Pancreas (tissue), 10 donors: ENCODE data around the gene CCDC187. TPM values are rescaled to one million over a fixed set of nuclear protein-coding genes. Genes with fewer than 3 reads are reported as not detected.

Experiments
- ATAC-seq, 4 donors: fragments of 200-7000 bp; cut with Tn5 transposase; one replicate each; pipeline versions ENCODE4 v1.8.0 to v1.9.1; 2020; ENCODE audit warnings: mild to moderate bottlenecking in 4 of 4, moderate library complexity in 4 of 4
- DNase-seq, 6 donors: peaks; one replicate each; pipeline ENCODE4 v3.0.0-alpha.2; 2020
- FAIRE-seq: peaks from 2 replicates; lab custom pipeline; 2012; peaks lifted over from hg19 to GRCh38; lab: Jason Lieb, UNC
- H3K27ac ChIP-seq, 4 donors: fragments of 200-600 bp; sonication (generic); 1 replicate in 3 of 4; 2 replicates in 1 of 4; pipeline versions ENCODE4 v1.5.0 to v1.8.0; 2020
- H3K27me3 ChIP-seq, 4 donors: fragments of 200-600 bp; one replicate each; pipeline ENCODE4 v1.8.0; 2021
- H3K36me3 ChIP-seq, 3 donors: fragments of 200-600 bp; sonication (generic) in 1 of 3; one replicate each; pipeline versions ENCODE4 v1.5.0 to v1.8.0; 2020 to 2021
- H3K4me1 ChIP-seq, 3 donors: fragments of 200-600 bp; one replicate each; pipeline ENCODE4 v1.8.0; 2021
- H3K4me3 ChIP-seq, 4 donors: fragments of 200-600 bp; sonication (generic) in 2 of 4; one replicate each; pipeline versions ENCODE4 v1.5.0 to v1.8.0; 2020 to 2021
- H3K9me3 ChIP-seq, 4 donors: fragments of 200-600 bp; one replicate each; pipeline ENCODE4 v1.8.0; 2021
- WGBS, 2 donors: extraction: QIAGEN DNeasy Blood & Tissue Kit; methylation state at CpG; one replicate each; pipeline ENCODE4 v1.1.7; 2013; 5-methylcytosine and 5-hydroxymethylcytosine counted together
- intact Hi-C, 3 donors: fragments of 100-400 bp; cut with DNase I; formaldehyde crosslinking; loops; one replicate each; pipeline versions ENCODE4 v1.11.1 to v1.14.2; 2022
- polyA plus RNA-seq, 2 donors: library from polyadenylated mRNA; stranded (reverse); fragments of 200-250 nt; gene quantifications; one replicate each; pipeline ENCODE4 v1.2.3, GENCODE V29; 2013
- total RNA-seq, 6 donors: library from RNA; stranded (reverse); fragmentation: NEBNext Ultra II Directional in 4 of 6; extraction: Animal tissue kit (Norgen Biotek cat#: 25700) in 4 of 6; gene quantifications; one replicate each; pipeline versions ENCODE4 v1.2.1 to v1.2.4, GENCODE V29; 2021 to 2023
- TF ChIP-seq, protein P1 (sequence below), 4 donors: fragments of 200-600 bp; sonication (generic) in 3 of 4; IDR thresholded peaks; one replicate each; pipeline versions ENCODE4 v1.5.0 to v1.8.0; 2021; ENCODE audit warnings: antibody characterized with exemption in 4 of 4
- donor health status: healthy with polysubstance abuse.
- donor health status: DM: no; HTN: no; CAD: no; lungs with moderate emphysema.
- donor health status: DM: no; HTN: no; CAD: no.
- donor health status: control.
- donor health status: control.
- donor health status: Bipolar disorder and iron deficiency.
- donor health status: DM: yes; HTN: yes; CAD: no.
- donor health status: DM: no; HTN: no; CAD: no.
- donor health status: DM: no; HTN: no; CAD: no.
- donor health status: DM: yes; HTN: yes; CAD: no.

CCDC187 gene
- total and polyA plus RNA-seq, 8 donors = 0.14 to 2.6 (median 0.43) TPM

DNA sequence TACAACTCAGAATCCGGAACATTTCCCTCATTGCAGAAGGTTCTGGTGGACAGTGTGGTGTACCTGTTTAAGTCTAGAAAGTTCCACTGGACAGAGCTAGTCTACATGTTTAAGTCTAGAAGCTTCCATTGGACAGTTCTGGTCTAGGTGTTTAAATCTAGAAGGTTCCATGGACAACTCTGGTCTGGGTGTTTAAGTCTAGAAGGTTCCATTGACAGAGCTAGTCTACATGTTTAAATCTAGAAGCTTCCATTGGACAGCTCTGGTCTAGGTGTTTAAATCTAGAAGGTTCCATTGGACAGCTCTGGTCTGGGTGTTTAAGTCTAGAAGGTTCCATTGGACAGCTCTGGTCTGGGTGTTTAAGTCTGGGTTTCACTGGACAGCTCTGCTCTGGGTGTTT, 25.0 kb downstream of the CCDC187 start:
- intact Hi-C loops = loop anchor here in 1 of 3 donors (10.0 kb wide), 1 partner anchor 104 kb away; no protein-coding TSS in a partner anchor
- WGBS, 2 donors = 91 to 97% methylated on average over 1 of the region's 1 CpG
- no peak for FAIRE-seq

GRCh38 chr9:136278221-136278620, 25.7 kb downstream of the CCDC187 start:
- Histone ChIP-seq H3K4me3 (no peak overlapping the region), H3K4me1 (peaks cover 7 to 12% (median 10%) of the 10 kb centered on the region in 3 donors), H3K27me3 (no peaks in the 10 kb centered on the region), H3K27ac (no peak overlapping the region), H3K36me3 (no peaks in the 10 kb centered on the region), H3K9me3 (no peaks in the 10 kb centered on the region)
- intact Hi-C loops = loop anchor here in 1 of 3 donors (10.0 kb wide), 1 partner anchor 103 kb away; no protein-coding TSS in a partner anchor
- peak in 1 of 6 donors; percentile 40 for DNase-seq
- FAIRE-seq = no peak
- WGBS, 2 donors = 87 to 93% methylated on average over 9 of the region's 9 CpGs
- TF ChIP-seq, protein P1, sequence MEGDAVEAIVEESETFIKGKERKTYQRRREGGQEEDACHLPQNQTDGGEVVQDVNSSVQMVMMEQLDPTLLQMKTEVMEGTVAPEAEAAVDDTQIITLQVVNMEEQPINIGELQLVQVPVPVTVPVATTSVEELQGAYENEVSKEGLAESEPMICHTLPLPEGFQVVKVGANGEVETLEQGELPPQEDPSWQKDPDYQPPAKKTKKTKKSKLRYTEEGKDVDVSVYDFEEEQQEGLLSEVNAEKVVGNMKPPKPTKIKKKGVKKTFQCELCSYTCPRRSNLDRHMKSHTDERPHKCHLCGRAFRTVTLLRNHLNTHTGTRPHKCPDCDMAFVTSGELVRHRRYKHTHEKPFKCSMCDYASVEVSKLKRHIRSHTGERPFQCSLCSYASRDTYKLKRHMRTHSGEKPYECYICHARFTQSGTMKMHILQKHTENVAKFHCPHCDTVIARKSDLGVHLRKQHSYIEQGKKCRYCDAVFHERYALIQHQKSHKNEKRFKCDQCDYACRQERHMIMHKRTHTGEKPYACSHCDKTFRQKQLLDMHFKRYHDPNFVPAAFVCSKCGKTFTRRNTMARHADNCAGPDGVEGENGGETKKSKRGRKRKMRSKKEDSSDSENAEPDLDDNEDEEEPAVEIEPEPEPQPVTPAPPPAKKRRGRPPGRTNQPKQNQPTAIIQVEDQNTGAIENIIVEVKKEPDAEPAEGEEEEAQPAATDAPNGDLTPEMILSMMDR (IDR thresholded peaks at IDR 0.05) = no peak
- ATAC-seq = no peak

More for the DNA sequence above, 25.0 kb downstream of the CCDC187 start:
- TF ChIP-seq, protein P1 (IDR thresholded peaks at IDR 0.05) = no peak
- Histone ChIP-seq H3K36me3 (no peaks in the 10 kb centered on the region), H3K27me3 (no peaks in the 10 kb centered on the region), H3K4me1 (peaks cover 10 to 12% (median 12%) of the 10 kb centered on the region in 3 donors), H3K4me3 (no peak overlapping the region), H3K27ac (no peak overlapping the region), H3K9me3 (no peaks in the 10 kb centered on the region)
- no peak for DNase-seq
- no peak for ATAC-seq

- DNase-seq (peak in 1 of 6 donors; percentile 62), ATAC-seq (no peak)
- 89 to 90% methylated on average over 14 of the region's 14 CpGs for WGBS, 2 donors
Observed at GRCh38 chr9:136277746-136278145, 26.1 kb downstream of the CCDC187 start.

DNA sequence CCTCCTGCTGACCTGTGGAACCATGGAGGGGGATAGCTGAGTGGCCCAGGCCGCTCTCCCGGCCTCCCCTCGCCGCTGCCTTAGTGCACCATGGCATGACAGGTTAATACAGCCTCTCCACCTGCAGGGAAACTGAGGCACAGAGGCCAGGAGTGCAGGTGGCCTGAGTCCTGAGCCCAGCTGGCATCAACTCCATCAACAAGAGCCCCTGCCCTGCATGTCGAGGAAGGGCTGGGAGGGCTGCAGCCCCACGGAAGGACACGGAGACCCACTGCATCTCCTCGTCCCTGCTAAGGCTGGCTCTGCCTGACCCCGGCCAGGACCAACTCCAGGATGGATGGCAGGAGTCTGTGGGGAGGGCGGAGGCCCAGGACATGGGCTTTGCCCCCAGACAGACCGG, 27.2 kb downstream of the CCDC187 start:
- TF ChIP-seq, protein P1 (IDR thresholded peaks at IDR 0.05) = no peak
- Histone ChIP-seq H3K9me3 (no peaks in the 10 kb centered on the region), H3K4me3 (no peak overlapping the region), H3K4me1 (peaks cover 0 to under 1% (median 0%) of the 10 kb centered on the region in 3 donors), H3K27me3 (no peaks in the 10 kb centered on the region), H3K36me3 (no peaks in the 10 kb centered on the region), H3K27ac (no peak overlapping the region)
- DNase-seq (peak in 1 of 6 donors; percentile 53), FAIRE-seq (no peak), ATAC-seq (no peak)
- WGBS, 2 donors = 75 to 77% methylated on average over 11 of the region's 11 CpGs
- intact Hi-C loops = loop anchor here in 1 of 3 donors (10.0 kb wide), 1 partner anchor 102 kb away; no protein-coding TSS in a partner anchor

More at GRCh38 chr9:136277746-136278145, 26.1 kb downstream of the CCDC187 start:
- H3K4me1 ChIP-seq = peaks cover 7 to 10% (median 9%) of the 10 kb centered on the region in 3 donors
- no peak overlapping the region for H3K4me3 ChIP-seq
- FAIRE-seq = no peak
- H3K36me3 ChIP-seq = no peaks in the 10 kb centered on the region
- TF ChIP-seq, protein P1 (IDR thresholded peaks at IDR 0.05) = no peak
- intact Hi-C loops = loop anchor here in 1 of 3 donors (10.0 kb wide), 1 partner anchor 103 kb away; no protein-coding TSS in a partner anchor
- H3K27me3 ChIP-seq = no peaks in the 10 kb centered on the region
- H3K27ac ChIP-seq = no peak overlapping the region
- H3K9me3 ChIP-seq = no peaks in the 10 kb centered on the region
